GM12892 (cell line): Measurements from ENCODE around the gene GRHL1.
"Not testable (repeated sequence)": the region's sequence is repeated elsewhere in the genome, so short reads cannot be mapped to it uniquely, and the experiment has no call there.

ENCODE experiments used
- DNase-seq: peaks from one replicate; pipeline ENCODE4 v3.0.0; 2011; ENCODE audit not compliant: insufficient read length
- FAIRE-seq: peaks from 2 replicates; lab custom pipeline; 2011; peaks lifted over from hg19 to GRCh38; lab: Jason Lieb, UNC
- POLR2A ChIP-seq: IDR thresholded peaks from 2 replicates; pipeline ENCODE4 v1.6.1; 2011; ENCODE audit warnings: low read depth, low read length, control low read depth
- POLR2AphosphoS5 ChIP-seq: IDR thresholded peaks from 2 replicates; pipeline ENCODE4 v1.6.1; 2011; ENCODE audit warnings: low read depth, low read length, control low read depth
- TAF1 ChIP-seq: IDR thresholded peaks from 2 replicates; pipeline ENCODE4 v1.6.1; 2011; ENCODE audit warnings: low read depth, mild to moderate bottlenecking, control low read depth, low read length, borderline replicate concordance

Gene GRHL1

DNA sequence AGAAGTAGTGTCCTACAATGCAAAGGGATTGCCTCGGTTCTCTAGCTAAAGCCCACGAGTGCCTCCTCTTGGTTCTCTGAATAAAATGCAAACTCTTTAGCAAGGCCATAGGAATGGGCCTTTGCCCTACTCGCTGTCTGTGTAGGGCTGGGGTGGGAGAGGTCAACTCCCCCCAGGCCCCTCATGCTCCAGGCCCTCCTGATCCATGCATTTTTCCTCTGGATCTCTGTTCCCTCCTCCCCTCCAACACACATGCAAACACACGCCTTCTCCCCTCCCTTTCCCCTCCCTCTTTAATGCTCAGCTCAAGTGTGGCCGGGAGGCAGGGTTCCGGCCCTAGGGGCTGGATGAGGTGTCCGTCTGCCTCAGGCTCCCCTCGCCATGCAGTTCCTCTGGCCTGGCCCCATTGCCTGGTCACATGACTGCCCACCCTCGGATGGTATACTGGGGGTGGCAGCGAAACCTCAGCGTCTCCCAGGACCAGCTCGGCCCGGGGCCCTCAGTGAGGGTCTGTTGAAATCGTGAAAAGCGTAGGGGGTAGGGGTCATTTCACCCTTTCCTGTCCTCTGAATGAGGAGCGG, 77.0 kb downstream of the GRHL1 start:
- DNase-seq, result no peak
- FAIRE-seq, result no peak
- TF ChIP-seq POLR2AphosphoS5, result no peak
- TF ChIP-seq TAF1, result no peak
- TF ChIP-seq POLR2A, result no peak

DNA sequence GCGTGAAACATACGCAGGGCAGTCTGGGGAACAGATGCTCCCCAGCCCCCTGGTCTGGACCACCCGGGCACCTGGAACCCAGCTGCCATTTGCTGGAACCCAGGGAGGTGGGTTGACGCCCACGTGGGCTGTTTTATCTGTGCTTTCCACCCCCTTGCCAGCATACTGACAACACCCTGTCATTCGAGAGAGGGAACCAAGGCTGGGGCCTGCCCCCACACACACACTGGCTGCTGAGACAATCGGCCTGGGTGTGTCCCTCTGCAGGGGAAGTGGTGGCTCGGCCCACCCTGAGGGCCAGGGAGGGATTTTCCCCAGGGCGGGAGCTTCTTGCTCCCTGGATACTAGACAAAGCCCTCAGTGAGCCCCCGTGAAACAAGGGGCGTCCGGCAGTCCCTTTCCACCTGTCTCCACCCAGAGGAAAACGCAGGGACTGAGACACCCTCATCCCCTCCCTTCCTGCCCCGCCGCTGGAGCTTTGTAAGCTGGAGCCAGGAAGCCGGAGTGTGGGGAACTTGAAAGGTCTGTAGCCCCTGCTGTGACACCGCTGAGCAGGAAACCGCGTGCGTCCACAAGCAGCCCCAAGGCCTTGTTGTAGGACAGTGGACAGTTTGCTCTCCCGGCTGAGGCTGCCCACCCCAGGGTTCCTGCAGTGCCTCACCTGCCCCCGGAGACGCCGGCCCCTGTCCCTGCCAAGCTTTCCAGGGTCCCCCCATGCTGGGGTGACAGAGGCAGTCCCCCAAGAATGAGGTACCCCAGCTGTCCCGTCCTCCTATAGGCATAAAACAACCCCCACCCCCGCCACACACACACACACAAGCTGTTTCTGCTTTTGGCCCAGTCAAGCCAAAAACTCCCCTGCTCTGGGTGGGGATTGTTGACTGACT, 77.7 kb downstream of the GRHL1 start:
- DNase-seq, result peak; percentile 52
- no peak for TF ChIP-seq POLR2AphosphoS5
- TF ChIP-seq TAF1, result no peak
- peak; percentile 36 for FAIRE-seq

DNA sequence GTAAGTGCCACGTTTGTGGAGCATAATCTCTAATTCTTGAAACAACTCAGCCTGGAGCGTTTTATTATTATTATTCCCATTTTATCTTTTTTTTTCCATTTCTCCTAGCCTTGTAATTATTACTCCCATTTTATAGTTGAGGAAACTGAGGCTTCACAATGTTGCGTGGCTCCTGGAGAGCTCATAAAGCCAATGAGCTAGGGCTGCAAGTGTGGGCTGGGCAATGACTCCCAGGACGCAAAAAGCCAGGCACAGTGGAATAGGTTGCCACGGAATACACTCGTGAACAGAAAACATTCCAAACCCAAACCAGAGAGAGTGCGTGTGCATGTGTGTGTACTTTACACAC, 78.4 kb downstream of the GRHL1 start:
- FAIRE-seq, result no peak

DNA sequence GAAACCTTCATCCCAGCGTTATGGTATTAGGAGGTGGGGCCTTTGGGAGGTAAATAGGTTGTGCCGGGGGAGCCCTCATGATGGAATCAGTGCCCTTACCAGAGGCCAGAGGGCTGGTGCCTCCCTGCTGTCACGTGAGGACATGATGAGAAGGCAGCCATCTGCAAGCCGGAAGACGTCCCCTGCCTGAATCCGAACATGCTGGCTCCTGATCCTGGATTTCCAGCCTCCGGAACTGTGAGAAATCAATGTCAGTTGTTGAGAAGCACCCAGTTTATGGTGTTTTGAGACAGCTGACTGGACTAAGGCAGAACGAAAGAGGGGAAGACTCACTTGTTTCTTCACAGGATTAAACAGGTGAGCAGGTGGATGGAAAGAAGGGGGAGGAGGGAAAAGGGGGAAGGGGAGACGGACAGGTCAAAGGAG, 78.8 kb downstream of the GRHL1 start:
- FAIRE-seq (no peak), DNase-seq (no peak)
- TF ChIP-seq POLR2AphosphoS5, result no peak
- TF ChIP-seq POLR2A, result no peak
- no peak for TF ChIP-seq TAF1

More for the DNA sequence above, 78.4 kb downstream of the GRHL1 start:
- DNase-seq, result no peak
- TF ChIP-seq TAF1 (no peak), POLR2A (no peak), POLR2AphosphoS5 (no peak)

DNA sequence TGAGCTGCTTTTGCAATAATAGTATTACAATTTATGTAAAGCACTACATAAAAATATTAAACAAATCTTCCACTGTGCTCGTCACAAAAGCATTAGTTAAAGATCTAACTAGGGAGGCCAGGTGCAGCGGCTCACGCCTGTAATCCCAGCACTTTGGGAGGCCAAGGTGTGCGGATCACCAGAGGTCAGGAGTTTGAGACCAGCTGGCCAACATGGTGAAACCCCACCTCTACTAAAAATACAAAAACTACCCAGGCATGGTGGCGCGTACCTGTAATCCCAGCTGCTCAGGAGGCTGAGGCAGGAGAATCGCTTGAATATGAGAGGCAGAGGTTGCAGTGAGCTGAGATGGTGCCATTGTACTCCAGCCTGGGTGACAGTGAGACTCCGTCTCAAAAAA, 79.3 kb downstream of the GRHL1 start:
- DNase-seq, FAIRE-seq: not testable (repeated sequence)

DNA sequence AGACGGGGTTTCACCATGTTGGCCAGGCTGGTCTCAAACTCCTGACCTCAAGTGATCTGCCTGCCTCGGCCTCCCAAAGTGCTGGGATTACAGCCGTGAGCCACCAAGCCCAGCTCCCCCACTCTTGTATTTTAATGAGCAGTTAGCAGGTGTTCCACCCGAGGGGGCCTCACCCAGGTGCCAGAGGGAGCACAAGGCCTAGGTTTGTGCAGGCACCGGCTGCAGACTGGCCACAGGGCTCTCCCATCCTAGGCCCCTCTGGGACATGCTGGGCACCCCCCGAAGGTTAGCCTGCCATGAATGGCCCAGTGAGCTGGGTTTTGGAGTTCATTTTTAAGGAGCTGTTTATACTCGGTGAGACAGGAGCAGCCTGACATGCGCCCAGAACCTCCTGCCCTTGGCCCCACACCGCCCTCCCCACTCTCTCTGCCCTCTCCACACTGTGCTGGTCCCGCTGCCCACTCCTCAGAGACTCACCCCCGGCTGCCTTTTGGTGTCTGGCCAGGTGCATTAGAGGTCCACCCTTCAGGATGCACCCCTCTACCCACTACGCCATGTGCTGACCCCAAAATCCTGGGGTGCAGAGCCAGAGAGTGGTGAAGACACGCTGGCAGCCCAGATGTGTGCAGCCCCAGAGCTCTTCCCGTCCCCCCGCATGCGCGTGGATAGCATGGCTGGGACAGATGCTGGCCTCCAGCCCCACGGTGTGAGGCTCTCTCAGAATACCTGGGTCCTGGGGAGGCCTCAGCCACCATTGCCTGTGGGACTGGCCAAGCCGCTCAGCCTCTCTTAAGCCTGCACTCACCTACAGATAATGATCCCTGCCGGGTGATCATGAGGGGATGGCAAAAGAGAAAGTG, 80.6 kb downstream of the GRHL1 start:
- TF ChIP-seq TAF1, result no peak
- no peak for TF ChIP-seq POLR2AphosphoS5
- TF ChIP-seq POLR2A, result no peak
- no peak for DNase-seq
- FAIRE-seq, result no peak

DNA sequence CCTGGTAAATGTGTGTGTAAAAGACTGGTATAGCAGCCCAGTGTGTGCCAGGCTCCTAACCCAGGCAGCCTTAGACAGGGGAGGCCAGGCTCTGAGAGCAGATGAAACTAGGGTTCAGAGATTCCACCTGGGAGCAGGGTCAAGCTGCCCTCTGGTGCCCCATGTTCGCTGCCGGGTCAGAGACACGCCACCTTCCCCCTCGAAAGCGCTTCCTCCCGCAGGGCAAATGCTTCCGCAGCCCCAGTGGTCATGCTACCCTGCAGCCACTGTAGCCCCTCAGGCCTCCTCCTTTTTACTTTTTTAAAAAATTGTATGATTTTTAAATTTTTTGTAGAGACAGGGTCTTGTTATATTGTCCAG, 81.2 kb downstream of the GRHL1 start:
- no peak for FAIRE-seq
- no peak for TF ChIP-seq POLR2A
- DNase-seq, result no peak

DNA sequence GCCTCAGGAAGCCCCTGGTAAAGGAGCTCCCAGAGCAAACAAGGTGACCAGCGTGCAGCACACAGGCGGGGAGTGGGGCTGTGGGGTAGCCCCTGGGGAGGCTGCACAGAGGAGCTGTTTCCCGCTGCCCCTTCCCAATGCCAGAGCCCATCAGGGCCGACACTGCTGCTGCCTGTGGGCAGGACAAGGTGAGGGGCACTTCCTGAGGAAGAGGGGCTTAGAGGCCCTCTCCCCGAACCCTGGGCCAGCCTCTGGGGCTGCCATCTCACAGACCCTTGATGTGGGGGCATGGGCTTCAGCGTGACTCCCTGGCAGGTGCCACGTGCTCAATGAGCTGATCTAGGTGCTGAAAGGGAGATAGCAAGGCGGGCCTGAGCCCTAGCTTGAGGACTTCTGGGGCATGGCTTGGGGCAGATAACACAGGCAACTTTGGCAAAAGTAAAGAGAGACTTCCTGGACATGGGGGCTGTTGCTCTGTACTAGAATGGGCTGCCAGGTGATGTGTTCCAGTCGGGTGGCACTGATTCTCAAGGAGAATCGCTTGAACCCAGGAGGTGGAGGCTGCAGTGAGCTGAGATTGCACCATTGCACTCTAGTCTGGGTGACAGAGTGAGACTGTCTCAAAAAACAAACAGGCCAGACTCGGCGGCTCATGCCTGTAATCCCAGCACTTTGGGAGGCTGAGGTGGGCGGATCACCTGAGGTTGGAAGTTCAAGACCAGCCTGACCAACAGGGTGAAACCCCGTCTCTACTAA, 81.9 kb downstream of the GRHL1 start:
- FAIRE-seq, result no peak
- TF ChIP-seq POLR2AphosphoS5 (no peak), TAF1 (no peak), POLR2A (no peak)
- no peak for DNase-seq

DNA sequence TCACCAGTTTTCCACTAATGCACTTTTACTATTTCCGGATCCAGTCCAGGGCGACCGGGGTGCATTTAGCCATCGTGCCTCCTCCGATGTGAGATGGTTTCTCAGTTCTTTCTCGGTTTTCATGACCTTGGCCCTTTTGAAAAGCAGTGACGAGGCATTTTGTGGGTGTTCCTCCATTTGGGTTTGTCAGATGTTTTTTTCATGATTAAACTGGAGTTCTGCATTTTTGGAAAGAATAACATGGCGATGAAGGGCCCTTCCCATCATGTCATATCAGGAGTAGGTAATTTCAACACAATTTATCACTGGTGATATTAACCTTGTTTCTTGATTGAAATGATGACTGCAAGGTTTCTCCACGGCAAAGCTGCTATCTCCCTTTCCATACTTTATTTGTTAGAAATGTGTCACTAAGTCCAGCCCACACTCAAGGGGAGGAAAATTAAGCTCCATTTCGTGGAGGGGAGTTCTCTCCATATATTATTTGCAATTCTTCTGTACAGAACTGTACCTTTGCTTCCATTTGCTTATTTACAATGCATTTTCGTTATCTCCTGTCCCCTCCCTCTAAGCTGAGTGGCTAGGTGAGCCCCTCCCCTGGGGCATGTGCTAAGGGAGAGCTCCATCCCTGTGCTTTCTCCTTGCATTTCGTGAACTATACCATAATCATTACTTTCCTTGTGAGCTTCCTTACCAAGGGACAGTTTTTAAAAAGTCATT, 83.0 kb downstream of the GRHL1 start:
- no peak for FAIRE-seq
- TF ChIP-seq POLR2AphosphoS5, result no peak
- TF ChIP-seq POLR2A, result no peak
- TF ChIP-seq TAF1, result no peak
- no peak for DNase-seq

DNA sequence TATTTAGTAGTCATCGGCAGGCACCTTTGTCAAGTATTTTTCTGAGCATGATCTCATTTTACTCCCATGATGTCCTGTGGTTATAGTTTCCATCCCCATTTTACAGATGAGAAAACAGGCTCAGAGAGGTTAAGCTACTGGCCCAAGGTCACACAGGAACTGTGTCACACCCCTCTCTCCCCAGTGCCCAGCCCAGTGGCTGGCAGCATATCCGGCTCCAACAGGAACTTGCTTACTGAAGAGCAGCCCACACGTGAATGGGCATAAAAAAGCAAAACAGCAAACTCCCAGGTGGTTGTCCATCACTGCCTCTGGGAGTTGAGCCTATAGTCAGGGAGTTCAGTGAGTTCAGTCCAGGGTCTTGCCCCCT, 83.5 kb downstream of the GRHL1 start:
- no peak for DNase-seq
- TF ChIP-seq POLR2AphosphoS5 (no peak), POLR2A (no peak), TAF1 (no peak)
- no peak for FAIRE-seq

DNA sequence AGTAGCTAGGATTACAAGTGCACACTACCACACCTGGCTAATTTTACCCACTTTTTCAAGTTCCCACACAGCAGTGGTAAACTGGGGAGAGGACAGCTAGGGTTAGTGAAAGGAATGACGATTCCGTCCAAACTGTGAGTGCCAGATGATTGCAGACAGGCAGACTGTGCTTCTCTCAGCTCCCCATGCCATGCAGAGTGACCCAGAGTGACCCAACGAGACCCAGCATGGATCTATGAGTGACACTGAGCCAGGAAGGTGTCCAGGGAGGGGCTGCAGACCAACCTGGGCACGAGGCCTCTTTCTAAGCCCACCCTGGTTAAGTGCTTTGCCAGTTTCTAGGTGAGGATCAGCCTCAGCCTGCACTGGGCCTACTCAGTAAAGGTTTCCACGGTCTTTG, 84.1 kb downstream of the GRHL1 start:
- DNase-seq (no peak), FAIRE-seq (no peak)
- no peak for TF ChIP-seq TAF1
